Myocyte (in vitro differentiated cells): ENCODE measurements around the gene TM7SF3. TPM values are rescaled to one million over a fixed set of nuclear protein-coding genes. Genes with fewer than 3 reads are reported as not detected.
"Not testable (repeated sequence)": the region's sequence is repeated elsewhere in the genome, so short reads cannot be mapped to it uniquely, and the experiment has no call there.

Experiments
- DNase-seq: peaks from one replicate; pipeline ENCODE4 v3.0.0-alpha.2; 2012; ENCODE audit warnings: low read depth
- polyA plus RNA-seq: library from polyadenylated mRNA; unstranded; fragments of >200 nt; gene quantifications from one replicate; pipeline ENCODE4 v1.2.1, GENCODE V29; 2012; ENCODE audit warnings: missing spikeins
- total RNA-seq: library from RNA; depleted of rRNA; stranded (reverse); fragments of >200 nt; gene quantifications from 2 replicates; pipeline ENCODE4 v1.2.3, GENCODE V29; 2014

TM7SF3 gene
- 56.4 and 78.7 TPM in 2 replicates for total RNA-seq
- 57.4 TPM for polyA plus RNA-seq

GRCh38 chr12:27014085-27014858 lies at the start of gene TM7SF3:
Gene TM7SF3, minus strand, starts transcription at chr12:27014384. Its CDS starts 216 bp downstream, at chr12:27014168.
- DNase-seq: peak; percentile 90

GRCh38 chr12:27063250-27063851 lies 49.2 kb upstream of the TM7SF3 start:
- no peak for DNase-seq

GRCh38 chr12:27061317-27061716 lies 47.1 kb upstream of the TM7SF3 start:
- DNase-seq: no peak

- peak; percentile 76 for DNase-seq
Observed at GRCh38 chr12:27060740-27061139, 46.6 kb upstream of the TM7SF3 start.

- no peak for DNase-seq
Observed at GRCh38 chr12:27057543-27057942, 43.4 kb upstream of the TM7SF3 start.

GRCh38 chr12:27055966-27056365 lies 41.8 kb upstream of the TM7SF3 start:
- DNase-seq: no peak

- DNase-seq: no peak
Observed at GRCh38 chr12:27052742-27053141, 38.6 kb upstream of the TM7SF3 start.

- DNase-seq: no peak
Observed at GRCh38 chr12:27052176-27052575, 38.0 kb upstream of the TM7SF3 start.

GRCh38 chr12:27048822-27049752 lies 34.9 kb upstream of the TM7SF3 start:
- DNase-seq: no peak

- DNase-seq: not testable (repeated sequence)
Observed at GRCh38 chr12:27042018-27042417, 27.8 kb upstream of the TM7SF3 start.

GRCh38 chr12:27040637-27041036 lies 26.5 kb upstream of the TM7SF3 start:
- DNase-seq: not testable (repeated sequence)

GRCh38 chr12:27034607-27035293 lies 20.6 kb upstream of the TM7SF3 start:
- DNase-seq: peak; percentile 90

- no peak for DNase-seq
Observed at GRCh38 chr12:27032679-27033078, 18.5 kb upstream of the TM7SF3 start.

GRCh38 chr12:27031531-27031930 lies 17.3 kb upstream of the TM7SF3 start:
- no peak for DNase-seq

- no peak for DNase-seq
Observed at GRCh38 chr12:27026257-27026656, 12.1 kb upstream of the TM7SF3 start.

GRCh38 chr12:27025116-27025515 lies 10.9 kb upstream of the TM7SF3 start:
- no peak for DNase-seq

GRCh38 chr12:27024291-27024690 lies 10.1 kb upstream of the TM7SF3 start:
- no peak for DNase-seq

GRCh38 chr12:27020761-27021160 lies 6.6 kb upstream of the TM7SF3 start:
- DNase-seq: no peak

GRCh38 chr12:27018037-27018436 lies 3.9 kb upstream of the TM7SF3 start:
- DNase-seq: no peak

GRCh38 chr12:27017163-27017823 lies 3.1 kb upstream of the TM7SF3 start:
- DNase-seq: not testable (repeated sequence)

GRCh38 chr12:27015730-27016076 lies 1.5 kb upstream of the TM7SF3 start:
- peak; percentile 42 for DNase-seq
